Measurements from ENCODE around the gene MS4A12. TPM values are rescaled to one million over a fixed set of nuclear protein-coding genes. Genes with fewer than 3 reads are reported as not detected.

The MS4A12 gene
- polyA plus RNA-seq, 2 of the 4 experiments (the other 2 are of a cell fraction), result not detected

GRCh38 chr11:60512651-60513225 is 20.2 kb downstream of the MS4A12 start:
- no peak overlapping the region for H3K27ac ChIP-seq
- H3K9me3 ChIP-seq, result no peaks in the 10 kb centered on the region
- WGBS (ENCODE audit: missing lambda C conversion rate), result 0% methylated on average over 3 of the region's 3 CpGs
- DNase-seq (ENCODE audit: low read depth in 1 of 2, low spot score in 1 of 2) (no peak), FAIRE-seq (no peak), ATAC-seq (no peak)
- no peaks in the 10 kb centered on the region for H3K4me1 ChIP-seq
- H3K4me2 ChIP-seq, result no peak overlapping the region
- ChIA-PET CTCF (no interaction called here), POLR2A (no interaction called here)
- no peak for TF ChIP-seq FOXS1 (CRISPR knock-in tag; IDR thresholded peaks at IDR 0.05)
- TF ChIP-seq TP53 (CRISPR knock-in tag; IDR thresholded peaks at IDR 0.05), result no peak
- TF ChIP-seq KDM1A (IDR thresholded peaks at IDR 0.05; ENCODE audit: low read depth), result no peak
- no peak for TF ChIP-seq TFCP2L1 (CRISPR knock-in tag; IDR thresholded peaks at IDR 0.05)
- no peak for TF ChIP-seq HDAC2 (IDR thresholded peaks at IDR 0.05)
- no peak for TF ChIP-seq NR3C1 (IDR thresholded peaks at IDR 0.05)
- no peak for TF ChIP-seq SMC3 (IDR thresholded peaks at IDR 0.05)
- no peak for TF ChIP-seq CEBPB (IDR thresholded peaks at IDR 0.05)
- no peak overlapping the region for H3K4me3 ChIP-seq

- H3K9me3 ChIP-seq, result no peaks in the 10 kb centered on the region
- H3K4me2 ChIP-seq, result no peak overlapping the region
- DNase-seq (ENCODE audit: low read depth in 1 of 2, low spot score in 1 of 2) (no peak), FAIRE-seq (no peak), ATAC-seq (no peak)
- CTCF ChIA-PET, result interaction anchor here (1.4 kb wide), 1 partner anchor 150 kb away, joined by 3 read pairs; no protein-coding TSS in a partner anchor
- H3K27ac ChIP-seq, result no peak overlapping the region
- H3K4me1 ChIP-seq, result no peaks in the 10 kb centered on the region
- POLR2A ChIA-PET, result no interaction called here
- 2% methylated on average over 2 of the region's 2 CpGs for WGBS (ENCODE audit: missing lambda C conversion rate)
- TF ChIP-seq TFCP2L1 (CRISPR knock-in tag; IDR thresholded peaks at IDR 0.05) (no peak), RFX5 (IDR thresholded peaks at IDR 0.05) (no peak)
- H3K4me3 ChIP-seq, result no peak overlapping the region
Observed at GRCh38 chr11:60513496-60514460, 21.2 kb downstream of the MS4A12 start.

- H3K4me1 ChIP-seq, result no peaks in the 10 kb centered on the region
- DNase-seq (ENCODE audit: low read depth in 1 of 2, low spot score in 1 of 2) (no peak), ATAC-seq (0 out of 6 replicates have a peak, but pooled peaks of 1 of the 2 experiments have one; percentile 13), FAIRE-seq (no peak)
- TF ChIP-seq CBX2 (IDR thresholded peaks at IDR 0.05; ENCODE audit: borderline replicate concordance, low read depth) (no peak), RARB (CRISPR knock-in tag; IDR thresholded peaks at IDR 0.05) (no peak), CHD4 (IDR thresholded peaks at IDR 0.05; ENCODE audit: borderline replicate concordance) (no peak), USF2 (IDR thresholded peaks at IDR 0.05) (no peak), BHLHE40 (IDR thresholded peaks at IDR 0.05; ENCODE audit: low read depth, low read length) (no peak), ZNF302 (CRISPR knock-in tag; IDR thresholded peaks at IDR 0.05) (no peak), HDAC2 (IDR thresholded peaks at IDR 0.05) (no peak), BCL3 (IDR thresholded peaks at IDR 0.05) (no peak), MAZ (IDR thresholded peaks at IDR 0.05; ENCODE audit: borderline replicate concordance, low read depth, low read length) (no peak), CHD2 (IDR thresholded peaks at IDR 0.05; ENCODE audit: low read length, partially characterized antibody) (no peak), NPAS2 (CRISPR knock-in tag; IDR thresholded peaks at IDR 0.05; ENCODE audit: borderline replicate concordance) (no peak), HOXA7 (CRISPR knock-in tag; IDR thresholded peaks at IDR 0.05) (no peak)
- ChIA-PET POLR2A (no interaction called here), CTCF (no interaction called here)
- H3K9me3 ChIP-seq, result no peaks in the 10 kb centered on the region
- H3K4me3 ChIP-seq, result no peak within 1 kb of the TSS
- no peak within 1 kb of the TSS for H3K27ac ChIP-seq
- 40% methylated on average over 28 of the region's 29 CpGs for WGBS (ENCODE audit: missing lambda C conversion rate)
- no peak within 1 kb of the TSS for H3K4me2 ChIP-seq
Observed at GRCh38 chr11:60515144-60515855, 22.7 kb downstream of the MS4A12 start, which contains the start of gene MS4A13. TSS of gene MS4A13 (plus strand) at chr11:60515392. CDS start at chr11:60518084, 2,692 bp downstream.
